ENCODE measurements around the gene LEMD1.

DNA sequence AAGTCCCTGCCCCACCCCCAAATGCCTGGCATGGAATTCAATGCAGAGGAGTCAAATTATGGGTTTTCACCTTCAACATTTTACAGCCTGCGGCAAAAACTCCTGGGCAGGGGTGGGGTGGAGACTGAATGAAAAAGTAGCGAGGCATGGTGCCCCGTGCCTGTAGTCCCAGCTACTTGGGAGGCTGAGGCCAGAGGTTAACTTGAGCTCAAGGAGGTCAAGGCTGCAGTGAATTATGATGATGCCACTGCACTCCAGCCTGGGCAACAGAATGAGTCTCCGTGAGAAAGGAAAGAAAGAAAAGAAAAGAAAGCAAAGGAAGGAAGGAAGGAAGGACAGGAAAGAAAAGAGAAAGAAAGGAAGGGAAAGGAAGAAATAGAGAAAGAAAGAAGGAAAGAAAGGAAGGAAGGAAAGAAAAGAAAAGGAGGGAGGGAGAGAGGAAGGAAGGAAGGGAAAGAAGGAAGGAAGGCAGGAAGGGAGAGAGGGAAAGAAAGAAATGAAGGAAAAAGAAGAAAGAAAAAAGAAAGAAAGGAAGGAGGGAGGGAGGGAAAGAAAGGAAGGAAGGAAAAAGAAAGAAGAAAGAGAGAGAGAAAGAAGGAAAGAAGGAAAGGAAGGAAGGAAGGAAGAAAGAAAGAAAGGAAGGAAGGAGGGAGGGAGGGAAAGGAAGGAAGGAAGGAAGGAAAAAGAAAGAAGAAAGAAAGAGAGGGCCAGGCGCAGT, 11.1 kb downstream of the LEMD1 start:
- TF ChIP-seq, protein P1, sequence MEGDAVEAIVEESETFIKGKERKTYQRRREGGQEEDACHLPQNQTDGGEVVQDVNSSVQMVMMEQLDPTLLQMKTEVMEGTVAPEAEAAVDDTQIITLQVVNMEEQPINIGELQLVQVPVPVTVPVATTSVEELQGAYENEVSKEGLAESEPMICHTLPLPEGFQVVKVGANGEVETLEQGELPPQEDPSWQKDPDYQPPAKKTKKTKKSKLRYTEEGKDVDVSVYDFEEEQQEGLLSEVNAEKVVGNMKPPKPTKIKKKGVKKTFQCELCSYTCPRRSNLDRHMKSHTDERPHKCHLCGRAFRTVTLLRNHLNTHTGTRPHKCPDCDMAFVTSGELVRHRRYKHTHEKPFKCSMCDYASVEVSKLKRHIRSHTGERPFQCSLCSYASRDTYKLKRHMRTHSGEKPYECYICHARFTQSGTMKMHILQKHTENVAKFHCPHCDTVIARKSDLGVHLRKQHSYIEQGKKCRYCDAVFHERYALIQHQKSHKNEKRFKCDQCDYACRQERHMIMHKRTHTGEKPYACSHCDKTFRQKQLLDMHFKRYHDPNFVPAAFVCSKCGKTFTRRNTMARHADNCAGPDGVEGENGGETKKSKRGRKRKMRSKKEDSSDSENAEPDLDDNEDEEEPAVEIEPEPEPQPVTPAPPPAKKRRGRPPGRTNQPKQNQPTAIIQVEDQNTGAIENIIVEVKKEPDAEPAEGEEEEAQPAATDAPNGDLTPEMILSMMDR (IDR thresholded peaks at IDR 0.05; ENCODE audit: low read length) = no peak
- TF ChIP-seq EZH2 (optimal IDR thresholded peaks at IDR 0.05; ENCODE audit: low read depth, low read length) (no peak), EZH2phosphoT487 (IDR thresholded peaks at IDR 0.05; ENCODE audit: low read length) (no peak)
